GM21619 (cell line): ENCODE measurements around the gene CLEC2A.

Experiments used
- ATAC-seq: cut with Tn5 transposase; IDR thresholded peaks from one replicate; pipeline ENCODE4 v1.9.1; 2021; ENCODE audit not compliant: unreplicated experiment

Gene CLEC2A

GRCh38 chr12:9935026-9935425 lies 2.9 kb upstream of the CLEC2A start:
- ATAC-seq, result no peak

GRCh38 chr12:9933958-9934357 lies 1.8 kb upstream of the CLEC2A start:
- ATAC-seq, result no peak

- ATAC-seq, result no peak
These were observed 925 bp downstream of the CLEC2A start for GRCh38 chr12:9931245-9931644.

GRCh38 chr12:9928607-9929006 lies 3.6 kb downstream of the CLEC2A start:
- no peak for ATAC-seq

GRCh38 chr12:9926876-9927275 lies 5.3 kb downstream of the CLEC2A start:
- ATAC-seq, result no peak

- ATAC-seq, result no peak
These were observed 6.3 kb downstream of the CLEC2A start for GRCh38 chr12:9925705-9926393.

- ATAC-seq, result no peak
These were observed 9.7 kb downstream of the CLEC2A start for GRCh38 chr12:9922429-9922828.

- ATAC-seq, result no peak
These were observed 11.7 kb downstream of the CLEC2A start for GRCh38 chr12:9920451-9920850.

- no peak for ATAC-seq
These were observed 12.7 kb downstream of the CLEC2A start for GRCh38 chr12:9919443-9919842.

- ATAC-seq, result no peak
These were observed 20.5 kb downstream of the CLEC2A start for GRCh38 chr12:9911708-9912107.

- ATAC-seq, result no peak
These were observed 21.3 kb downstream of the CLEC2A start for GRCh38 chr12:9910716-9911421.

- no peak for ATAC-seq
These were observed 22.4 kb downstream of the CLEC2A start for GRCh38 chr12:9909724-9910123.

- no peak for ATAC-seq
These were observed 23.8 kb downstream of the CLEC2A start for GRCh38 chr12:9908350-9908749.

- no peak for ATAC-seq
These were observed 24.4 kb downstream of the CLEC2A start for GRCh38 chr12:9907769-9908168.

- no peak for ATAC-seq
These were observed 25.3 kb downstream of the CLEC2A start for GRCh38 chr12:9906873-9907272.

GRCh38 chr12:9902539-9903228 lies 29.5 kb downstream of the CLEC2A start:
- no peak for ATAC-seq

GRCh38 chr12:9900930-9901329 lies 31.2 kb downstream of the CLEC2A start:
- no peak for ATAC-seq

- ATAC-seq, result no peak
These were observed 33.0 kb downstream of the CLEC2A start for GRCh38 chr12:9899209-9899608.

- ATAC-seq, result no peak
These were observed 34.6 kb downstream of the CLEC2A start for GRCh38 chr12:9897535-9897934.

- no peak for ATAC-seq
These were observed 36.8 kb downstream of the CLEC2A start for GRCh38 chr12:9895215-9895971.

- ATAC-seq, result no peak
These were observed 43.4 kb downstream of the CLEC2A start for GRCh38 chr12:9888665-9889273.
